ENCODE measurements around the gene FN1.

- TF ChIP-seq POLR2A (IDR thresholded peaks at IDR 0.05) (no peak), CTCF (IDR thresholded peaks at IDR 0.05) (no peak)
These were observed 61.9 kb downstream of the FN1 start for GRCh38 chr2:215374002-215374401.

Measured in body of pancreas (tissue), 4 donors.